K562 (cell line): Measurements from ENCODE around the gene CHAT. TPM values are rescaled to one million over a fixed set of nuclear protein-coding genes. Genes with fewer than 3 reads are reported as not detected.

Experiments used
- ATAC-seq: fragments of 200-7000 bp; cut with Tn5 transposase; 3 replicates; pipeline ENCODE4 v1.9.1; 2020; ENCODE audit warnings: moderate library complexity
- BruUV-seq: library from RNA; stranded (reverse); fragments of 400-500 nt; replicated peaks from 2 replicates; lab custom pipeline; 2021; lab: Mats Ljungman, UMichigan
- CTCF ChIA-PET: fragments of 300-600 bp; formaldehyde crosslinking; extraction: SDS; loops from one replicate; lab custom pipeline; 2021; ENCODE audit warnings: low intra/inter-chr PET ratio; lab: Yijun Ruan, JAX
- POLR2A ChIA-PET: fragments of 300-600, 350-650 bp; sonication (Branson Sonifier 250); formaldehyde crosslinking; extraction: SDS; loops from one replicate; lab custom pipeline; 2021; ENCODE audit warnings: antibody characterized with exemption, inconsistent platforms; lab: Yijun Ruan, JAX
- DNase-seq, 4 experiments: peaks; one replicate each; pipeline versions ENCODE4 v3.0.0 to v3.0.0-alpha.2; 2011 to 2018; ENCODE audit warnings: low spot score in 3 of 4, mixed read lengths in 3 of 4; ENCODE audit errors: extremely low read depth in 1 of 4
- FAIRE-seq: peaks from 2 replicates; lab custom pipeline; 2011; peaks lifted over from hg19 to GRCh38; lab: Jason Lieb, UNC
- H2AFZ ChIP-seq: 2 replicates; pipeline ENCODE4 v1.6.0; 2011; ENCODE audit warnings: low read depth, low read length, control low read depth, inconsistent platforms
- H3K27ac ChIP-seq: fragments of 200-600 bp; 3 replicates; pipeline ENCODE4 v1.8.0; 2011; ENCODE audit warnings: low read depth, mild to moderate bottlenecking, control low read depth, inconsistent platforms, low read length, moderate library complexity, mixed read lengths; ENCODE audit errors: extremely low read depth
- H3K27me3 ChIP-seq, 2 experiments: fragments of 300-600 bp in 1 of 2; 2 replicates in 1 of 2; 3 replicates in 1 of 2; pipeline versions ENCODE4 v1.6.0 to v1.8.0; 2011; ENCODE audit warnings: inconsistent platforms in 2 of 2, low read length in 2 of 2, mild to moderate bottlenecking in 1 of 2, mixed read lengths in 1 of 2, moderate library complexity in 1 of 2; ENCODE audit not compliant: control insufficient read depth in 2 of 2, insufficient read depth in 2 of 2
- H3K36me3 ChIP-seq: fragments of 300-600 bp; 3 replicates; pipeline ENCODE4 v1.8.0; 2011; ENCODE audit warnings: mild to moderate bottlenecking, low read length, inconsistent platforms; ENCODE audit not compliant: control insufficient read depth, insufficient read depth
- H3K4me1 ChIP-seq, 2 experiments: fragments of 200-600 bp in 1 of 2; replicated peaks in 1 of 2; 2 replicates in 1 of 2; 3 replicates in 1 of 2; pipeline versions ENCODE4 v1.5.1 to v1.8.0; 2011; ENCODE audit warnings: inconsistent platforms in 2 of 2, low read length in 2 of 2, mild to moderate bottlenecking in 1 of 2, mixed read lengths in 1 of 2, moderate library complexity in 1 of 2; ENCODE audit not compliant: control insufficient read depth in 2 of 2, insufficient read depth in 2 of 2
- H3K4me2 ChIP-seq: 2 replicates; pipeline ENCODE4 v1.6.1; 2011; ENCODE audit warnings: low read length, control low read depth, inconsistent platforms, mixed read lengths; ENCODE audit not compliant: insufficient read depth
- H3K4me3 ChIP-seq: fragments of 200-600 bp; sonication (generic), shearing (Covaris generic); 2 replicates; pipeline ENCODE4 v1.5.1; 2016; ENCODE audit warnings: control low read depth, inconsistent platforms
- H3K79me2 ChIP-seq: fragments of 200-600 bp; 3 replicates; pipeline ENCODE4 v1.8.0; 2011; ENCODE audit warnings: low read length, inconsistent platforms; ENCODE audit not compliant: control insufficient read depth, insufficient read depth
- H3K9ac ChIP-seq, 2 experiments: 2 replicates each; pipeline versions ENCODE4 v1.6.0 to v1.6.1; 2011; ENCODE audit warnings: low read depth in 2 of 2, low read length in 2 of 2, control low read depth in 1 of 2, inconsistent platforms in 1 of 2, mild to moderate bottlenecking in 1 of 2, mixed read lengths in 1 of 2; ENCODE audit not compliant: insufficient read depth in 1 of 2
- H3K9me1 ChIP-seq: one replicate; pipeline ENCODE4 v1.6.0; 2011; ENCODE audit warnings: inconsistent platforms, mild to moderate bottlenecking, low read length, moderate library complexity; ENCODE audit not compliant: control insufficient read depth, insufficient read depth
- H3K9me3 ChIP-seq: replicated peaks from 2 replicates; pipeline ENCODE4 v1.5.1; 2011; ENCODE audit warnings: low read depth, low read length, inconsistent platforms; ENCODE audit not compliant: control insufficient read depth, insufficient read depth
- H4K20me1 ChIP-seq: replicated peaks from 2 replicates; pipeline ENCODE4 v1.6.1; 2011; ENCODE audit warnings: low read length, inconsistent platforms, mixed read lengths; ENCODE audit not compliant: control insufficient read depth, insufficient read depth
- CSDE1 ChIP-seq, 2 experiments: fragments of 450-650 bp; IDR thresholded peaks; 2 replicates each; pipeline ENCODE4 v1.6.1; 2016; ENCODE audit warnings: mild to moderate bottlenecking in 1 of 2
- HDAC6 ChIP-seq: IDR thresholded peaks from 2 replicates; pipeline ENCODE4 v1.6.1; 2012; ENCODE audit warnings: low read depth, mild to moderate bottlenecking, control low read depth, inconsistent platforms, low read length, moderate library complexity
- NCOA2 ChIP-seq, 2 experiments: fragments of 450-650 bp; IDR thresholded peaks; 2 replicates each; pipeline ENCODE4 v1.6.1; 2018; ENCODE audit warnings: mild to moderate bottlenecking in 2 of 2, moderate library complexity in 1 of 2; ENCODE audit not compliant: partially characterized antibody in 2 of 2
- POLR3G ChIP-seq: IDR thresholded peaks from 2 replicates; pipeline ENCODE4 v1.6.1; 2011; ENCODE audit not compliant: insufficient read length, insufficient replicate concordance; ENCODE audit errors: extremely low read depth
- TEAD4 ChIP-seq, 2 experiments: sonication (generic) in 1 of 2; formaldehyde crosslinking in 1 of 2; IDR thresholded peaks; 2 replicates each; pipeline versions ENCODE4 v1.6.1 to v1.8.0; 2012 to 2022; ENCODE audit warnings: borderline replicate concordance in 1 of 2, inconsistent platforms in 1 of 2, low read length in 1 of 2, mild to moderate bottlenecking in 1 of 2, missing genetic modification reagents in 1 of 2
- ZNF277 ChIP-seq: fragments of 250-450 bp; sonication (Bioruptor Pico); IDR thresholded peaks from 2 replicates; pipeline ENCODE4 v1.8.0; 2022; ENCODE audit warnings: inconsistent platforms, mild to moderate bottlenecking, moderate library complexity, borderline replicate concordance
- ZNF639 ChIP-seq, 2 experiments: fragments of 200-800 bp in 1 of 2; sonication (Bioruptor generic) in 1 of 2; sonication (generic) in 1 of 2; formaldehyde crosslinking in 1 of 2; IDR thresholded peaks in 1 of 2; conservative IDR thresholded peaks in 1 of 2; 2 replicates each; pipeline versions ENCODE4 v1.5.0 to v1.6.1; 2016 to 2020; ENCODE audit warnings: missing compliant biosample characterization in 1 of 2, missing genetic modification characterization in 1 of 2, missing genetic modification reagents in 1 of 2
- ZNF717 ChIP-seq: fragments of 250-450 bp; sonication (Bioruptor Pico); IDR thresholded peaks from 2 replicates; pipeline ENCODE4 v1.5.0; 2021
- WGBS: fragments of 100-300 bp; shearing (Covaris generic); methylation state at CpG from one replicate; pipeline ENCODE4 v1.1.6; 2016; ENCODE audit warnings: low coverage, mixed read lengths; ENCODE audit not compliant: insufficient coverage; ENCODE audit errors: missing lambda C conversion rate; 5-methylcytosine and 5-hydroxymethylcytosine counted together
- in situ Hi-C: fragments of 300-500 bp; cut with MboI; formaldehyde crosslinking; loops from 4 replicates; pipeline ENCODE4 v1.15.0; 2018; ENCODE audit warnings: inconsistent platforms, mixed read lengths
- intact Hi-C: fragments of 100-400 bp; cut with micrococcal nuclease; formaldehyde crosslinking; loops from 2 replicates; pipeline ENCODE4 v1.14.2; 2022
- polyA plus RNA-seq, 8 experiments: library from polyadenylated mRNA; depleted of rRNA in 4 of 8; stranded (reverse) in 5 of 8; unstranded in 3 of 8; fragments of >200 nt; fragmentation: Nextera tagmentation in 2 of 8; fragmentation: Illumina TruSeq in 1 of 8; extraction: Ambion mirVana in 2 of 8; extraction: Trizol in 1 of 8; gene quantifications; 2 replicates each; pipeline versions ENCODE4 v1.2.1 to v1.2.3, GENCODE V29; 2011 to 2014; ENCODE audit warnings: inconsistent platforms in 1 of 8, missing spikeins in 1 of 8
- total RNA-seq, 7 experiments: library from RNA; depleted of rRNA in 6 of 7; stranded (reverse); fragments of >200 nt in 6 of 7; fragmentation: Illumina TruSeq in 2 of 7; extraction: Trizol in 2 of 7; gene quantifications; 2 replicates each; pipeline versions ENCODE4 v1.2.1 to v1.2.3, GENCODE V29; 2011 to 2021; ENCODE audit warnings: low replicate concordance in 1 of 7

CHAT gene
- total and polyA plus RNA-seq, 9 of the 15 experiments (the other 6 are each of a cell fraction or from before 2014, with no cell fraction given): not detected

- no peaks in the 10 kb centered on the region for H3K9me1 ChIP-seq
- H3K4me3 ChIP-seq: no peak overlapping the region
- intact Hi-C loops: loop anchor here (10.0 kb wide), 2 partner anchors 316 to 456 kb away; no protein-coding TSS in a partner anchor
- H3K4me1 ChIP-seq: no peaks in the 10 kb centered on the region
- no peaks in the 10 kb centered on the region for H3K9me3 ChIP-seq
- H4K20me1 ChIP-seq: peaks cover 7% of the 10 kb centered on the region; the same call in 1 of the 2 replicates
- no peak overlapping the region for H3K4me2 ChIP-seq
- in situ Hi-C loops: loop anchor here (25.0 kb wide), 1 partner anchor 638 kb away; no protein-coding TSS in a partner anchor
- no peak overlapping the region for H2AFZ ChIP-seq
- POLR2A ChIA-PET: no interaction called here
- 0% methylated on average over 4 of the region's 4 CpGs for WGBS
- no peaks in the 10 kb centered on the region for H3K79me2 ChIP-seq
- no peak for TF ChIP-seq NCOA2 (IDR thresholded peaks at IDR 0.05; ENCODE audit: partially characterized antibody in 2 of 2)
- TF ChIP-seq, all 486 proteins: peak for 0
- ATAC-seq: no peak
- CTCF ChIA-PET: no interaction called here
- no peak for DNase-seq
- peaks cover 0 to 16% of the 10 kb centered on the region in 2 experiments; a peak in 1 of 5 replicates for H3K27me3 ChIP-seq
- no peak for FAIRE-seq
- H3K27ac ChIP-seq: no peak overlapping the region
- H3K9ac ChIP-seq: no peak overlapping the region
- H3K36me3 ChIP-seq: no peaks in the 10 kb centered on the region
- no TSS peak for BruUV-seq
Observed at GRCh38 chr10:49598986-49599385, 14.9 kb upstream of the CHAT start.

GRCh38 chr10:49599546-49599945, 14.3 kb upstream of the CHAT start:
- 0% methylated on average over 3 of the region's 3 CpGs for WGBS
- ATAC-seq (no peak), FAIRE-seq (no peak), DNase-seq (no peak)
- Histone ChIP-seq H3K9me1 (no peaks in the 10 kb centered on the region), H3K27me3 (peaks cover 0 to 16% of the 10 kb centered on the region in 2 experiments; a peak in 1 of 5 replicates), H3K27ac (no peak overlapping the region), H2AFZ (no peak overlapping the region), H3K4me3 (no peak overlapping the region), H3K4me1 (no peaks in the 10 kb centered on the region), H3K79me2 (no peaks in the 10 kb centered on the region), H3K9ac (no peak overlapping the region), H3K4me2 (no peak overlapping the region), H4K20me1 (peaks cover 7% of the 10 kb centered on the region; the same call in 1 of the 2 replicates), H3K9me3 (no peaks in the 10 kb centered on the region), H3K36me3 (no peaks in the 10 kb centered on the region)
- no TSS peak for BruUV-seq
- in situ Hi-C loops: loop anchor here (25.0 kb wide), 1 partner anchor 638 kb away; no protein-coding TSS in a partner anchor
- ChIA-PET POLR2A (no interaction called here), CTCF (no interaction called here)
- TF ChIP-seq ZNF717 (CRISPR knock-in tag) (no peak), ZNF277 (no peak), HDAC6 (no peak), POLR3G (no peak), CSDE1 (IDR thresholded peaks at IDR 0.05) (no peak), TEAD4 (IDR thresholded peaks at IDR 0.05; ENCODE audit: low read length) (no peak), TEAD4 (CRISPR knock-in tag; IDR thresholded peaks at IDR 0.05; ENCODE audit: borderline replicate concordance) (no peak), ZNF639 (CRISPR knock-in tag; conservative IDR thresholded peaks at IDR 0.05 in 1 of 2, IDR thresholded peaks at IDR 0.05 in 1 of 2) (no peak)
- intact Hi-C loops: loop anchor here (10.0 kb wide), 2 partner anchors 315 to 455 kb away; no protein-coding TSS in a partner anchor
